Measurements from ENCODE around the gene RCOR1. TPM values are rescaled to one million over a fixed set of nuclear protein-coding genes. Genes with fewer than 3 reads are reported as not detected.

The RCOR1 gene
- total RNA-seq, 1 donor from 2014 or later, result 8.1 TPM

DNA sequence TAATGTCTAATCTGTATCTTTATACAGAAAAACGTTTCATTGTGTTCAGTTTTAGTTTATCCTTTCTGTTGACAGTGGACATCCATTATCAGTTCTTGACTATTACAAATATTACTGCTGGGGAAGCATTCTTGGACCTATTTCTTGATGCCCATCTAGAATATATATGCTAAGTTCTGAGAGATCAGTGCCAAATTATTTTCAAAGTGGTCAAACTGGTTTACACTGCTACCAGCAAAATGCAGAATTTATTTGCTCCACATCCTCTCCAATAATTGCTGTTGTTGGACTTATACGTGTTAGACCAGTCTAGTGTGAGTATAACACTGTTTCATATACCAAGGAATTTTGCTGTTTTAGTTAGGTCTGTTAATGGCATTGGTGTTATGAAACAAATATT is 99.3 kb downstream of the RCOR1 start:
- H3K4me3 ChIP-seq (ENCODE audit: low read depth, low read length), result no peak overlapping the region
- TF ChIP-seq CTCF (conservative IDR thresholded peaks at IDR 0.05; ENCODE audit: low read depth, low read length), result no peak
- no peak for DNase-seq (ENCODE audit: low read depth)

GRCh38 chr14:102692334-102692733 is 99.9 kb downstream of the RCOR1 start:
- H3K4me3 ChIP-seq (ENCODE audit: low read depth, low read length), result no peak overlapping the region
- DNase-seq (ENCODE audit: low read depth), result no peak
- TF ChIP-seq CTCF (conservative IDR thresholded peaks at IDR 0.05; ENCODE audit: low read depth, low read length), result no peak

DNA sequence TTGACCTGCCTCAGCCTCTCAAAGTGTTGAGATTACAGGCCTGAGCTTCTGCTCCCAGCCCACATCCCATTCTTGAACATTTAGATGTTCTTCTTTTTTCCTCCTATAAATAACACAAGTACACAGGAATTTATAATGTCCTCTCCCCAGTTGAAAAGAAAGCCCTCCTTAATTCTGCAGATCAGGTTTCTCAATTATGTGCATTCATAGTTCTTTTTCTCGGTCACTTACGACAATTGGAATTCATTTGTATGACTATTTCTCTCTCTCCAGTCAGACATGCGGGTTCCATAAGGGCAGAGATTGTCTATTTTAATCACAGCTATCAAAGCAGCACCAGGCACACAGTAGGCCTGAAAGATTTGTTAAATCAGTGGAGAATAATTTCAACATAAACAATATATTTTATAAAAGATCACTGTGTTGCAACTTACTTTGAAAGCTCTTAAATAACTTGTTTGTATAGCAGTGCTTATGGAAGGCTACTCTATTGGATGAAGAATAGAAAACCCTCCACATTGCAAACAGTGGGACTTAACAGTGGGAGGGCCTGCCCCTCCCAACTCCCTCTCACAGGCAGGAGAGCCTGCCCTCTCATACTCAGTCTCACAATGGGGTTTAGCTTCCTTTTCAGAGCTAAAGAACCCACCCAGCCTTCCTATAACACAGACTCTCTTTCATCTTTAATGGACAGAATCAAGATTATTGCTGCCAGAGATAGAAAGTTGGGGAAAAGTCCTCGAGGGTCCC is 100.7 kb downstream of the RCOR1 start:
- DNase-seq (ENCODE audit: low read depth), result no peak
- no peak for TF ChIP-seq CTCF (conservative IDR thresholded peaks at IDR 0.05; ENCODE audit: low read depth, low read length)
- H3K4me3 ChIP-seq (ENCODE audit: low read depth, low read length), result no peak overlapping the region

DNA sequence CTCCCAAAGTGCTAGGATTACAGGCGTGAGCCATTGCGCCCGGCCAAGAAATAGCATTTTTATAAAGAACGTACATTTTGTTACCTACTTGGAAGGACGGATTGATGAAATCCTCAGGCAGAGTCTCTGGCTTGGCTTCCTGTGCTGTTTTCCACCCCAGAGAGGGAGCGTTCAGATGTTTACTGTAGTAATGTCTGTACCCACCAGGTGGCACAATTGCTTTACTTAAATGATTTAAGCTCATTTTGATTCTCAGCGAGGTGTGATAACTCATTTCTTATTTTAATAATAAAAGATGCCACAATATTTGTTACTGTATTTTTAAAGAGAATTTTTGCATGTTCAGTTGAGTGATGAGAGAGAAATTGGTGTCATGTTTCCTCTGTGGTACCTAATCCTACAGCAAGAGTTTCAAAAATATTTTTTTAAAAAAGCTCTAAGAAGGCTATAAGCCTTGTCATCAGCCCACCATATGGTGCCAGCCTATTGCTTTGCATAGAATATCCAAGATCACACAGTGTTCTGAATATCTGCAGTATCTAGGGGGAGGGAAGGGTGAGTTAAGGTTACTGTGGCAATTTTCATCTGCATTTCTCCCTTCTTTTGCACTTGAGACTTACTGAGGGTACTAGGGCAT is 102.2 kb downstream of the RCOR1 start:
- TF ChIP-seq CTCF (conservative IDR thresholded peaks at IDR 0.05; ENCODE audit: low read depth, low read length), result peak; percentile 66
- H3K4me3 ChIP-seq (ENCODE audit: low read depth, low read length), result no peak overlapping the region
- no peak for DNase-seq (ENCODE audit: low read depth)

GRCh38 chr14:102695167-102695555 is 102.7 kb downstream of the RCOR1 start:
- TF ChIP-seq CTCF (conservative IDR thresholded peaks at IDR 0.05; ENCODE audit: low read depth, low read length), result no peak
- H3K4me3 ChIP-seq (ENCODE audit: low read depth, low read length), result no peak overlapping the region
- DNase-seq (ENCODE audit: low read depth), result no peak

GRCh38 chr14:102696332-102696731 is 103.9 kb downstream of the RCOR1 start:
- TF ChIP-seq CTCF (conservative IDR thresholded peaks at IDR 0.05; ENCODE audit: low read depth, low read length), result no peak
- no peak overlapping the region for H3K4me3 ChIP-seq (ENCODE audit: low read depth, low read length)

More at GRCh38 chr14:102696332-102696731, 103.9 kb downstream of the RCOR1 start:
- DNase-seq (ENCODE audit: low read depth), result no peak

All from epithelial cell of proximal tubule (primary cell).